Upper lobe of left lung (tissue), 4 donors: Measurements from ENCODE around the gene RAC3.

Source experiments
- POLR2AphosphoS5 ChIP-seq, 2 donors: sonication (generic); formaldehyde crosslinking; IDR thresholded peaks; one replicate each; pipeline ENCODE4 v1.5.1; 2017; ENCODE audit warnings: antibody characterized with exemption in 2 of 2
- TF ChIP-seq, protein P1 (sequence below), 6 experiments: fragments of 450-650 bp in 4 of 6; fragments of 200-600 bp in 2 of 6; sonication (generic) in 2 of 6; IDR thresholded peaks; one replicate each; pipeline ENCODE4 v1.5.1; 2016 to 2019; ENCODE audit warnings: antibody characterized with exemption in 6 of 6

DNA sequence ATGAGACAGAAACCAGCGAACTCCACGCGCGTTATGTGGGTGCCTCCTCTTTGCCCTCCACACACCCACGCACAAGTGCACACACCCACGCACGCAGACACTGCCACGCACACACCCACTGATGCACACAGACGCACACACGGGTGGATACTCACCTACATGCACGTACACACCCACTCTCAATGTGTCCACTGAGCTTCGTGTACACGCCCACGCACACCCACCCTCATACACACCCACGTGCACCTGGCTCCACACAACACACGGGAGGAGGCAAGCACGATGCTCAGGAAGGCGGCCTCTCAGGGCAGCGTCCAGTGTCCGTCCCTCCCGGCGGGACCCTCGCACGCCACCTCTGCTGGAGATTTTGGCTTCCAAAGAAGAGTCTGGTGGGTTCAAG lies 15.9 kb downstream of the RAC3 start:
- TF ChIP-seq, protein P1, sequence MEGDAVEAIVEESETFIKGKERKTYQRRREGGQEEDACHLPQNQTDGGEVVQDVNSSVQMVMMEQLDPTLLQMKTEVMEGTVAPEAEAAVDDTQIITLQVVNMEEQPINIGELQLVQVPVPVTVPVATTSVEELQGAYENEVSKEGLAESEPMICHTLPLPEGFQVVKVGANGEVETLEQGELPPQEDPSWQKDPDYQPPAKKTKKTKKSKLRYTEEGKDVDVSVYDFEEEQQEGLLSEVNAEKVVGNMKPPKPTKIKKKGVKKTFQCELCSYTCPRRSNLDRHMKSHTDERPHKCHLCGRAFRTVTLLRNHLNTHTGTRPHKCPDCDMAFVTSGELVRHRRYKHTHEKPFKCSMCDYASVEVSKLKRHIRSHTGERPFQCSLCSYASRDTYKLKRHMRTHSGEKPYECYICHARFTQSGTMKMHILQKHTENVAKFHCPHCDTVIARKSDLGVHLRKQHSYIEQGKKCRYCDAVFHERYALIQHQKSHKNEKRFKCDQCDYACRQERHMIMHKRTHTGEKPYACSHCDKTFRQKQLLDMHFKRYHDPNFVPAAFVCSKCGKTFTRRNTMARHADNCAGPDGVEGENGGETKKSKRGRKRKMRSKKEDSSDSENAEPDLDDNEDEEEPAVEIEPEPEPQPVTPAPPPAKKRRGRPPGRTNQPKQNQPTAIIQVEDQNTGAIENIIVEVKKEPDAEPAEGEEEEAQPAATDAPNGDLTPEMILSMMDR (IDR thresholded peaks at IDR 0.05) = no peak
- no peak for TF ChIP-seq POLR2AphosphoS5 (IDR thresholded peaks at IDR 0.05)
